HCT116 (cell line): ENCODE results near the gene TLL2. TPM values are rescaled to one million over a fixed set of nuclear protein-coding genes. Genes with fewer than 3 reads are reported as not detected.

ENCODE experiments used
- ATAC-seq: fragments of 200-7000 bp; cut with Tn5 transposase; 2 replicates; pipeline ENCODE4 v1.9.1; 2020; ENCODE audit warnings: mild to moderate bottlenecking, moderate library complexity
- BruUV-seq: library from RNA; stranded (reverse); fragments of 400-500 nt; replicated peaks from 2 replicates; lab custom pipeline; 2021; lab: Mats Ljungman, UMichigan
- CTCF ChIA-PET: fragments of 300-600 bp; sonication (Branson Sonifier 250); formaldehyde crosslinking; loops from one replicate; lab custom pipeline; 2021; ENCODE audit warnings: antibody characterized with exemption; lab: Charles Lee
- POLR2A ChIA-PET: fragments of 300-600, 350-600 bp; sonication (Branson Sonifier 250); formaldehyde crosslinking; loops from one replicate; lab custom pipeline; 2021; ENCODE audit warnings: antibody characterized with exemption; lab: Charles Lee
- RAD21 ChIA-PET, 2 experiments: fragments of 300-600 bp; sonication (Branson Sonifier 250); formaldehyde crosslinking; loops; one replicate each; lab custom pipeline; 2023; ENCODE audit warnings: low total read pairs in 2 of 2; ENCODE audit not compliant: uncharacterized antibody in 2 of 2, unreplicated experiment in 2 of 2, low non-redundant PET in 1 of 2; lab: Charles Lee
- DNase-seq: peaks from one replicate; pipeline ENCODE4 v3.0.0-alpha.2; 2010; ENCODE audit warnings: low read depth, low spot score
- H2AFZ ChIP-seq: fragments of 200-600 bp; shearing (Covaris generic), sonication (generic); 2 replicates; pipeline ENCODE4 v1.6.1; 2017; ENCODE audit warnings: low read depth, mixed run types, mixed read lengths, antibody characterized with exemption, low read length; ENCODE audit not compliant: poor library complexity, severe bottlenecking
- H3K27ac ChIP-seq: 2 replicates; pipeline ENCODE4 v1.5.1; 2012; ENCODE audit warnings: low read depth, low read length
- H3K27me3 ChIP-seq: fragments of 200-600 bp; sonication (generic); 2 replicates; pipeline ENCODE4 v1.6.1; 2016; ENCODE audit warnings: mixed run types, low read length, mixed read lengths; ENCODE audit not compliant: insufficient read depth
- H3K36me3 ChIP-seq, 2 experiments: fragments of 200-500 bp in 1 of 2; fragments of 200-600 bp in 1 of 2; sonication (Bioruptor generic) in 1 of 2; sonication (generic) in 1 of 2; 2 replicates each; pipeline versions ENCODE4 v1.5.1 to v1.6.1; 2014 to 2016; ENCODE audit warnings: low read length in 2 of 2, inconsistent platforms in 1 of 2, mixed read lengths in 1 of 2, mixed run types in 1 of 2; ENCODE audit not compliant: insufficient read depth in 2 of 2, control insufficient read depth in 1 of 2
- H3K4me1 ChIP-seq, 2 experiments: fragments of 200-600 bp in 1 of 2; sonication (generic) in 1 of 2; 2 replicates each; pipeline versions ENCODE4 v1.5.1 to v1.6.1; 2012 to 2017; ENCODE audit warnings: low read length in 2 of 2, inconsistent platforms in 1 of 2, mild to moderate bottlenecking in 1 of 2, mixed read lengths in 1 of 2, mixed run types in 1 of 2, moderate library complexity in 1 of 2; ENCODE audit not compliant: insufficient read depth in 2 of 2, control insufficient read depth in 1 of 2
- H3K4me2 ChIP-seq: fragments of 200-600 bp; sonication (generic); 2 replicates; pipeline ENCODE4 v1.6.1; 2017; ENCODE audit warnings: mixed run types, low read length, mixed read lengths
- H3K4me3 ChIP-seq, 2 experiments: fragments of 200-600 bp in 1 of 2; sonication (generic) in 1 of 2; replicated peaks in 1 of 2; 2 replicates each; pipeline ENCODE4 v1.5.1; 2011 to 2016; ENCODE audit warnings: low read length in 2 of 2, control low read depth in 1 of 2, low read depth in 1 of 2, mild to moderate bottlenecking in 1 of 2, mixed read lengths in 1 of 2, mixed run types in 1 of 2
- H3K79me2 ChIP-seq: fragments of 200-600 bp; sonication (generic); 2 replicates; pipeline ENCODE4 v1.6.1; 2017; ENCODE audit warnings: mild to moderate bottlenecking, mixed run types, low read length, moderate library complexity, mixed read lengths; ENCODE audit not compliant: insufficient read depth
- H3K9ac ChIP-seq: fragments of 200-600 bp; sonication (generic); 2 replicates; pipeline ENCODE4 v1.6.1; 2016; ENCODE audit warnings: low read length, mixed read lengths
- H3K9me2 ChIP-seq: fragments of 200-600 bp; sonication (generic), shearing (Covaris generic); 2 replicates; pipeline ENCODE4 v1.6.1; 2017; ENCODE audit warnings: mixed run types, mild to moderate bottlenecking, moderate library complexity; ENCODE audit not compliant: insufficient read depth
- H3K9me3 ChIP-seq, 2 experiments: fragments of 200-500 bp in 1 of 2; fragments of 200-600 bp in 1 of 2; sonication (Bioruptor generic) in 1 of 2; sonication (generic) in 1 of 2; 2 replicates each; pipeline ENCODE4 v1.6.1; 2014 to 2017; ENCODE audit warnings: low read length in 2 of 2, mixed read lengths in 2 of 2, inconsistent platforms in 1 of 2, low read depth in 1 of 2, mild to moderate bottlenecking in 1 of 2, mixed run types in 1 of 2, moderate library complexity in 1 of 2; ENCODE audit not compliant: control insufficient read depth in 1 of 2, insufficient read depth in 1 of 2
- H4K20me1 ChIP-seq: fragments of 200-600 bp; sonication (generic), shearing (Covaris generic); 2 replicates; pipeline ENCODE4 v1.6.1; 2017; ENCODE audit warnings: mixed run types, mild to moderate bottlenecking, moderate library complexity; ENCODE audit not compliant: insufficient read depth
- CBX3 ChIP-seq: IDR thresholded peaks from 2 replicates; pipeline ENCODE4 v1.6.1; 2012; ENCODE audit warnings: low read depth
- EZH2 ChIP-seq: fragments of 200-600 bp; sonication (generic); IDR thresholded peaks from 2 replicates; pipeline ENCODE4 v1.6.1; 2017; ENCODE audit warnings: antibody characterized with exemption, mixed run types
- JUND ChIP-seq: IDR thresholded peaks from 2 replicates; pipeline ENCODE4 v1.6.1; 2012
- POLR2A ChIP-seq: IDR thresholded peaks from 2 replicates; pipeline ENCODE4 v1.7.0; 2011; ENCODE audit warnings: borderline replicate concordance; ENCODE audit not compliant: insufficient read depth, insufficient read length; ENCODE audit errors: extremely low read depth
- REST ChIP-seq: IDR thresholded peaks from 2 replicates; pipeline ENCODE4 v1.6.1; 2012; ENCODE audit warnings: low read depth
- ZFX ChIP-seq: fragments of 450-650 bp; IDR thresholded peaks from 2 replicates; pipeline ENCODE4 v1.6.1; 2017
- intact Hi-C: fragments of 100-400 bp; cut with micrococcal nuclease; formaldehyde crosslinking; loops from 2 replicates; pipeline ENCODE4 v1.10.0; 2022
- total RNA-seq: library from RNA; stranded (reverse); gene quantifications from one replicate; pipeline ENCODE4 v1.2.1, GENCODE V29; 2021; ENCODE audit not compliant: unreplicated experiment
- TF ChIP-seq, protein P1 (sequence below), 3 experiments: fragments of 200-600 bp in 1 of 3; sonication (generic) in 1 of 3; IDR thresholded peaks in 2 of 3; conservative IDR thresholded peaks in 1 of 3; 2 replicates each; pipeline ENCODE4 v1.5.1; 2012 to 2017; ENCODE audit warnings: low read depth in 2 of 3, low read length in 2 of 3, antibody characterized with exemption in 1 of 3, borderline replicate concordance in 1 of 3, control low read depth in 1 of 3, mild to moderate bottlenecking in 1 of 3, mixed read lengths in 1 of 3, mixed run types in 1 of 3, moderate library complexity in 1 of 3; ENCODE audit not compliant: insufficient read depth in 1 of 3

The TLL2 gene
- total RNA-seq, 1 experiment from 2014 or later, result 1.3 TPM

GRCh38 chr10:96374639-96374984 lies 139.1 kb downstream of the TLL2 start:
- no peaks in the 10 kb centered on the region for H4K20me1 ChIP-seq
- no peaks in the 10 kb centered on the region for H3K9me2 ChIP-seq
- peak overlapping the region; percentile 63 for H3K4me2 ChIP-seq
- ChIA-PET POLR2A (no interaction called here), CTCF (interaction anchor here (0.6 to 2.0 kb wide), 9 partner anchors 33 to 251 kb away, joined by 3 to 11 read pairs (median 4); partner anchors contain the start of gene TLL2), RAD21 (interaction anchor here in 1 of 2 experiments (0.8 kb wide), 1 partner anchor 136 kb away, joined by 3 read pairs; no protein-coding TSS in a partner anchor)
- BruUV-seq, result no TSS peak
- H3K9me3 ChIP-seq, result no peaks in the 10 kb centered on the region
- H2AFZ ChIP-seq, result no peak overlapping the region
- TF ChIP-seq, protein P1, sequence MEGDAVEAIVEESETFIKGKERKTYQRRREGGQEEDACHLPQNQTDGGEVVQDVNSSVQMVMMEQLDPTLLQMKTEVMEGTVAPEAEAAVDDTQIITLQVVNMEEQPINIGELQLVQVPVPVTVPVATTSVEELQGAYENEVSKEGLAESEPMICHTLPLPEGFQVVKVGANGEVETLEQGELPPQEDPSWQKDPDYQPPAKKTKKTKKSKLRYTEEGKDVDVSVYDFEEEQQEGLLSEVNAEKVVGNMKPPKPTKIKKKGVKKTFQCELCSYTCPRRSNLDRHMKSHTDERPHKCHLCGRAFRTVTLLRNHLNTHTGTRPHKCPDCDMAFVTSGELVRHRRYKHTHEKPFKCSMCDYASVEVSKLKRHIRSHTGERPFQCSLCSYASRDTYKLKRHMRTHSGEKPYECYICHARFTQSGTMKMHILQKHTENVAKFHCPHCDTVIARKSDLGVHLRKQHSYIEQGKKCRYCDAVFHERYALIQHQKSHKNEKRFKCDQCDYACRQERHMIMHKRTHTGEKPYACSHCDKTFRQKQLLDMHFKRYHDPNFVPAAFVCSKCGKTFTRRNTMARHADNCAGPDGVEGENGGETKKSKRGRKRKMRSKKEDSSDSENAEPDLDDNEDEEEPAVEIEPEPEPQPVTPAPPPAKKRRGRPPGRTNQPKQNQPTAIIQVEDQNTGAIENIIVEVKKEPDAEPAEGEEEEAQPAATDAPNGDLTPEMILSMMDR (IDR thresholded peaks at IDR 0.05 in 2 of 3, conservative IDR thresholded peaks at IDR 0.05 in 1 of 3; ENCODE audit: borderline replicate concordance in 1 of 3, insufficient read depth in 1 of 3, low read depth in 2 of 3, low read length in 2 of 3), result no peak
- TF ChIP-seq REST, result no peak
- TF ChIP-seq ZFX, result no peak
- TF ChIP-seq JUND, result no peak
- TF ChIP-seq CBX3, result no peak
- no peak for TF ChIP-seq POLR2A
- TF ChIP-seq EZH2, result no peak
- H3K36me3 ChIP-seq, result no peaks in the 10 kb centered on the region
- peak overlapping the region; percentile 38; the same call in 1 of the 2 replicates for H3K9ac ChIP-seq
- no peak overlapping the region; a peak in 1 of 4 replicates for H3K4me3 ChIP-seq
- DNase-seq (no peak), ATAC-seq (no peak)
- peaks cover 0 to 30% of the 10 kb centered on the region in 2 experiments; a peak in 3 of 4 replicates for H3K4me1 ChIP-seq
- no peaks in the 10 kb centered on the region for H3K79me2 ChIP-seq
- no peak overlapping the region for H3K27ac ChIP-seq
- intact Hi-C loops, result loop anchor here (10.0 kb wide), 1 partner anchor 270 kb away; no protein-coding TSS in a partner anchor
- no peaks in the 10 kb centered on the region for H3K27me3 ChIP-seq
